GM18498 (cell line): ENCODE data around the gene MRGPRF.

Source experiments
- ATAC-seq: cut with Tn5 transposase; IDR thresholded peaks from one replicate; pipeline ENCODE4 v1.9.1; 2021; ENCODE audit warnings: mild to moderate bottlenecking, moderate library complexity; ENCODE audit not compliant: unreplicated experiment

The MRGPRF gene

DNA sequence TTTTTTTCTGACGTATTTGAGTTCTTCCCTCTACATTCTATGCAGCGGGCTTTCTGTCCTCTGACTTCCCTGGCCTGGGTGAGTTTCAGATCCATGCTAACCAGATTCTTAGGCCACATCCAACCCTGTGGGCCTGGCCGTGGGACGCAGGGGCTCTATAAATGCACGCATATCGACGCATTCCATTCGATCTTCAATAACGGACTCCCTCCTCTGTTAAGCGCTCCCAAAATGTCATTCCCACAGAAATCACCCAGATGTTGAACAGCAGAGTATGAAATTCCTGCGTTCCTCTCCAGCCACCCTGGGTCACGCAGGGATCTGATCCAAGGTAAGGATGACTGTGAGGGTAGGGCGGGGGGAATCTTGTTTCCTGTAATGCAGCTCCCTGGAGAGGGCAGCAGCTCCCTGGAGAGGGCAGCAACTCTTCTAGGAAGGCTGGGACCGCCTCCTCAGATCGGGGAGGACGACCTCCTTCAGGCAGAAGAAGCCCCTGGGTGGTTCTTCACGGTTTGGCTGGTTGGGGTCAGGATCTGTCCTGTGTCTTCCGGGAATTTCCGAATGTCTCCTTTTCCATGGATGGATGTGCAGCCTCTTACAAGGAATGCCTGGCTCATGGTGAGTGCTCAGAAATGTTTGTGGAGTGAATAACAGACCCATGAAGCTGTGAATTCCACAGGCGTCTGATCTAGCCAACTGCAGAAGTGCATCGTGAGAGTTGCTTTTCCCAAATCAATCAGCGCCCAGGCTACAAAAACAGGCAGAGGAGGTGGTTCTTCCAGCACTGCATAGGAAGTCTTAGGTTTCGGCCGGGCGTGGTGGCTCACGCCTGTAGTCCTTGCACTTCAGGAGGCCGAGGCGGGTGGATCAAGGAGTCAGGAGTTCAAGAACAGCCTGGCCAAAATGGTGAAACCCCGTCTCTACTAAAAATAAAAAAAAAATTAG is 44.5 kb downstream of the MRGPRF start:
- ATAC-seq = no peak

DNA sequence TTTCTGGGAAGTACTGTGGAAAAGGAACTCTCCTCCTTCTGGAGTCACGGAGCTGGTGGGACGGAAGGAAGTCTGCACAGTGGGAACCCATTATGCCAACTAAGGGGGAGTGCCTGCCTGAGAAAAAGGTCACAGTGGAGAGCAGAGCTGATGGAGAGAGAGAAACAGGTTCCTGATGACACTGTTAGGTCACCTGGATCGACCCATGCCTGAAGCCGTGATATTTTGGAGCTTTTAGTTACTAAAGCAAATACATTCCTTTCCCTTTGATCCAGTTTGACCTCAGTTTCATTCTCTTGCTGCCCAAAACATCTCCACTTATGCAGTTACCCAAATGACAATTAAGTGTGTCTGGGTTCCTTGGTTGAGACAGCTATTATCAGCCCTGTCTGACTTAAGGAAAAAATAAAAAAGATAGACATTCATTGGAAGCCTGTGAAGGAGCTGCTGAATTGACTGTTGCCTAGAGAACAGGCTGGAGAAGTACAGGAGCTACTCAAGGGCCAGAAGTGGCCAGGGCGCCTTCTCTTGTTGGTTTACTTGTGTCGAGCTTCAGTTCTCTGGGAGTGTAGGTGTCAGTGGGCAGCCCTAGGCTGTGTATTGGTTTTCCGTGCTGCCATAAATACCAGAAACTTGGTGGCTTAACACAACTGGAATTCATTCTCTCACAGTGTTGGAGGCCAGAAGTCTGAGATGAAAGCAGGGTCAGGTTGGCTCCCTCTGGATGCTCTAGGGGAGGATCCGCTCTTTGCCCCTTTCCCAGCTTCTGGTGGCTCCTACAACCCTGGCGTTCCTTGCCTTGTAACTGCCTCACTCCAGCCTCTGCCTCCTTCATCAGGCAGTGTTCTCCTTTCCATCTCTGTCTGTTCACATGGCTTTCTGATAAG is 45.9 kb downstream of the MRGPRF start:
- ATAC-seq = no peak

DNA sequence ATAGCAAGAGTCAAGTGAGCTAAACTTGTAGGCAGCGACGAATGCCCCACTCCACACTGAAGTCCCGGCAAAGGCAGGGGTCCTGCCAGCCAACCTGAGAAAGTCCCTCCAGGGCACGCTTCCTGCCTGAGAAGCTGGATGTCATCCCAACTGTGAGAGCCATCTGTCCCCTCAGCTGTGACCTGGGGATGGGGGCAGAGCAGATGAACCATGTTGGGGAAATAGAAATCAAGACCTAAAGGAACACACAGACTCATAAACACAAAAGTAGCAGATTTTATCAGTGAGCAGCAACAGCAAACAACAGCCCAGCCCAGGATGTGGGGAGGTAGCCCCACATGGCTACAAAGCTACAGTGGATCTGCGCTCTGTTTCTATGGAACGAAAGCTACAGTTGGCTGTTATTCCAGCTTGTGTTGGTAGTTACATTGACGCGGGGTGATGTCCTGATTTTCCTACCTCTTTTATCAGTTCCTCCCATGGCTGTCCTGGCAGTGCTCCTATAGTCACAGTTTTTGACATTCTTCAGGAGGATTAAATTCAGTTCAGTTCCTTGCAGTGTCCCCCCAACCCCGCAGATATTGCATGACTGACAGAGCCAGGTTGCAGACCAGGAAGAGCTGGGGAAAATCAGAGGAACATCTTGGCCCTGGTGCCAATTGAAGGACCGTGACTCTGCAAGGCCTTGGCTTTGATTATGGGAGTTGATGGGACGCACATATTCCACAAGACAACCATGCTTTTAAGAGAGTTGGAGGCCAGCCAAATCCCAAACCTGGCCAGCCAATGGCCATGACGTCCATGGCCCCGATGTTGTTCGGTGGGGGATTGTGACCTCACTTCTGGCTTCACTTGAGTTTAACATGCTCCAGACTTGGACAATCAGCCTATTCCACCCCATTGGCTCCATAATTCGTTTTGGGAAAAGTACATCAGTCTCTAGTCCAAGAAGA is 46.9 kb downstream of the MRGPRF start:
- no peak for ATAC-seq

DNA sequence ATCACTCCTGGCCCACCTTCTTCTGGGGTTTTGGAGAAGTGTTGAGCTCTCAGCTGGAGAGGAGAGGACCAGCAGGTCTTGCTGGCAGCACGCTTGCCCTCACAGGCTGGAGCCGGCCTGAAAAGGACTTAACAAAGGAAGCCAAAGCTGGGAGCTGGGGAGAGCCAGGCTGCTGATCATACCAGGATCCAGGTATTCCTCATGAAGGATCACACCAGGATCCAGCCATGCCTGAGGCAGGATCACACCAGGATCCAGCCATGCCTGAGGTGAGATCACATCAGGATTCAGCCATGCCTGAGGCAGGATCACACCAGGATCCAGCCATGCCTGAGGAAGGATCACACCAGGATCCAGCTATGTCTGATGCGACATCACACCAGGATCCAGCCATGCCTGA is 49.3 kb downstream of the MRGPRF start:
- no peak for ATAC-seq

DNA sequence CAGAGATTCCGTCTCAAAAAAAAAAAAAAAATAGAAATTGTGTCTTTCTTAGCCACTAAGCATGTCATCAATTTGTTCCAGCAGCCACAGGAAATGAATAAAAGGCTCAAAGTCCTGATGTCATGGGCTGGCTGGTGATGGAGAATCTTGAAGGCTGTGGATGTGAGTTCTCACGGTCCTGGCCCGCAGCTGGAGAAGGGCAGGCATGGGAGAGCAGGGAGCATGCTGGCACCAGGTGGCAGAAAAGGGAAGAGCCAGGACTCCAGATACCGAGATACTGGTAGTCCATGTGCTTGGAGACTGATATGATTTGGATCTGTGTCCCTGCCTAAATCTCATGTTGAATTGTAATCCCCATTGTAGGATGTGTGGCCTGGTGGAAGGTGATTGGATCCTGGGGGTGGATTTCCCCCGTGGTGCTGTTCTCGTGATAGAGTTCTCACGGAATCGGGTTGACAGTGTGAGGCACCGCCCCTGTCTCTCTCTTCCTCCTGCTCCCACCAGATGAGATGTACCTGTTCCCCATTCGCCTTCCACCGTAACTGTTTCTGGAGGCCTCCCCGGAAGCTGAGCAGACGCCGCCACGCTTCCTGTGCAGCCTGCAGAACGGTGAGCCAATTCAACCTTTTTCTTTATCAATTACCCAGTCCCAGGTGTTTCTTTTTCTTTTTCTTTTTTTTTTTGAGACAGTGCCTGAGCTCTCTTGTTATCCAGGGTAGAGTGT is 50.4 kb downstream of the MRGPRF start:
- no peak for ATAC-seq

DNA sequence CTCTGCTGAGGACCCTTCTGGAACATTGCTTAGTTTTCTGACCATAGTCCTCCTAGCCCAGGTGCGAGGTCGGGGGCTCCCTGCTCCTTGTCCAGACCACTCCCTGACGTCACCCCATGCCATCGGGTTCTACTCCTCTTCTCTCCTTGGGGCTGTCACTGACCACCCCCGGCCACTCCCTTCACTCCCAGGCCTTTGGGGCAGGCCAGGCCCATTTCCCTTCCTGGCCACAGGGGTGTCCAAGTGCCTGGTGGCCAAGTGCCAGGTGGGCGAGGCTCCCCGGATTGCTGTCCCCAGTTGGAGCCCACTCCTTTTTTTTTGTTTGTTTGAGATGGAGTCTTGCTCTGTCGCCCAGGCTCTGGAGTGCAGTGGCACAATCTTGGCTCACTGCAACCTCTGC is 51.8 kb downstream of the MRGPRF start:
- ATAC-seq = no peak

DNA sequence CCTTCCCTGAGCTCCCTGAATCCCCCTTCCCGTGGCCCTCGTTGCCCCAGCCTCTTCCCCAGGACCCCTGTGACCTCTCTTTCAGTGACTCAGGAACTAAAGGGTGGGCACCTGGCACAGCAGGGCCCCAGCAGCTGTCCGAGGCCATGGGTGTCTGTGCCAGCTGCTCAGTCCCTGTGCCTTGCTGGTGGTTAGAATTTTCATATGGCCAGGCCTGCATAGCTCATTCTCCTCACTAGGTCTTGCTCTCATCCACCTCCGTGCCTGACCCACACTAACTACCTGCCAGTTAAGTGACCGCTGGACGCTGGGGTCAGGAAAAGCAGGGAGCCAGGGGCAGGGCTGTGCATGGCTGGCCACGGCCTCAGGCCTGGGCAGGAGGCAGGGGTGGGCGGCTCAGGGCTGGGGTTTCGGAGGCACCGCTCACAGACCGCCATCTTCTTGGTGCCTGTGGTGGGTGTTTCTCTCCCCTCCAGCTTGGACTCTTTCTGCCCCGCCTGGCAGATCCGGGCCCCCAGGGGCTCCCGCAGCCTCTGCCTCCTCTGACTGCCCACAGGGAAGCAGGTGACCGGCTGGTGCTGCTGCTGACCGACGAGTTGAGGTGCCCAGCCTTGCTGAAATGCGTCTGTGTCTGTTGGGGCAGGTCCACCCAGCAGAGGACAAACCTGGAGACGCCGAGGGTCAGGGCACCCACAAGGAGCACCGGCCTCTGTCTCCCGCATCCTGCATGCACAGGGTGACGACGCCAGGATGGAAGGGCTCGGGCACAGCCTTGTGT is 52.6 kb downstream of the MRGPRF start:
- ATAC-seq = no peak

DNA sequence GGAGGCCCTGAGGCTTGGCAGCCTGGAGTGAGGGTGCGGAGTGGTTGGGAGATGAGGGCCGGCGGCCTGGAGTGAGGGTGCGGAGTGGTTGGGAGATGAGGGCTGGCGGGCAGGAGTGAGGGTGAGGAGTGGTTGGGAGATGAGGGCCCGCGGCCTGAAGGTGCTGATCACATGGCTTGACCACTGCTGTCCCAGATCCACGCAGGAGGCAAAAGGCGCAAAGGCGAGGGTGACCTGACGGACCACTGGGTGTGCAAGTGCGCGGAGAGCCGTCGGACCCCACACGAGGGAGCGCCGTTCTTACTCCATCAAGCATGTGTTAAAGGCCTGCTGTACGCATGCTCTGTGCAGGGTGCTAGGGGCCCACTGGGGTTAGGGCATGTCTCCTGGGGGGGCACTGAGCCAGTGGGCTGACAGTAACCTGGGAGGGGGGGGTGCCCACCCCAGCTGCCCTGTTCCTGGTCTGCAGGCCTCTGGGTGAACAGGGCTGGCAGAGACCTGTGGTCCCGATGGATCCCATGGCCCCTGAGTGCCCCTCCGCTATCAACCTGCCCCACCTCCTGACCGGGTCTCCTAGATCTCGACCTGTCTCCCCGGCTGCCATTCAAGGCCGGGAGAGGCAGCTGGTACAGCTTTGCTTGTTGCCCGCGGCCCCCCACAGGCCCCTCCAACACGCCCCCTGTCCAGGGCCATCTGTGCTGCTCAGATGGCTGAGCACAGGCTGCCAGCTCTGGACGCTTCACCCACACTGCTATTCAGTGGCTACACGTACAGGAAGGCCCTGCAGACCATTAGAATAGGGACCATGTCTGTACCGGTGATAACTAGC is 53.4 kb downstream of the MRGPRF start:
- ATAC-seq = no peak

DNA sequence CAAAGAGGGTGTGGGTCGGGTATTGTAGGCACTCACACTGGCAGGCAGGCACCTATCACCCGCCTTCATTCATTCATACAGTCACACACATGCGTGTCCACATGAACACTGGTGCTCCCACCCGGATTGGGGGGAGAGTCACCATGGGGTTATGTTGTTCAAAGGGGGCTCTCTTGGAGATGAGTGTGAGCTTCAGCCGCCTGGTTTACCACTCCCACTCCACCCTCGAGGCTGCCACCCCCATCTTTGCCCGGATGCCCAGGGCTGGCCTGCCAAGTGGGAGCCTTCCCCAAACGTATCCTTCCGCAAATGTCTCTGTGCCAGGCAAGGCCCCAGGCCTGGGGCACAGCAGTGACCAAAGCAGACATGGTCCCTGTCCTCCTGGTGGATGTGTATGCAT is 54.8 kb downstream of the MRGPRF start:
- no peak for ATAC-seq

DNA sequence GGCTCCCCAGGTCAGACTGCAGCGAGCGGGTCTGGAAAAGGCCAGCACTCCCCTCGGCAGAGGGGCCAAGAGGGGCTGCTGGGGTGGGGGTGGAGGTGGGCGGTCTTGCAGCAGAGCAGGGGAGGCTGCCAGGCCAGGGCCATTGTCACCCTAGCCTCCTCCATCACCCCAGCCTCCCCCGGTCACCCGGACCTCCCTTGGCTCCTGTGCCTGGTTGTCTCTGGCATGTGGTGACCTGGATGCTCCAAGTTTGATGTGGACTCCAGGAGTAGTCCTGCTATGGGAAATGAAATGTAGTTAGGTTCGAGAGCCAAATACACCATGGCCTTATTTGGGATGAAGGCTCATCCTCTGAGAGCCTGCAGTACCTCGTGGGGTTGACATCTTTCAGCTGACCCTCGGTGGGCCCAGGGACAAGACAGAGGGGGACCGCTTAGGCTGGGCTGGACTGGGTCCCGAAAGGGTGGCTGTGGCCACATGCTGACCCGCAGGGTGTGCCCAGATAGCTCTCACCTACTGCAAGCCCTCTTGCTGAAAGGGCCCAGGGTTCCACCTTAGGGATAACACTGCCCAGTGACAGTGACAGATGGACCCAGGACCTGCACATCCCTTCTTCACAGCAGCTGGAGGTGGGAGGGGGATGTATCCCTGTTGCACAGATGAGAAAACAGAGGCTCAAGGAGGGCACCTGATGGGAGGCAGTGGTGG is 56.3 kb downstream of the MRGPRF start:
- ATAC-seq = no peak

DNA sequence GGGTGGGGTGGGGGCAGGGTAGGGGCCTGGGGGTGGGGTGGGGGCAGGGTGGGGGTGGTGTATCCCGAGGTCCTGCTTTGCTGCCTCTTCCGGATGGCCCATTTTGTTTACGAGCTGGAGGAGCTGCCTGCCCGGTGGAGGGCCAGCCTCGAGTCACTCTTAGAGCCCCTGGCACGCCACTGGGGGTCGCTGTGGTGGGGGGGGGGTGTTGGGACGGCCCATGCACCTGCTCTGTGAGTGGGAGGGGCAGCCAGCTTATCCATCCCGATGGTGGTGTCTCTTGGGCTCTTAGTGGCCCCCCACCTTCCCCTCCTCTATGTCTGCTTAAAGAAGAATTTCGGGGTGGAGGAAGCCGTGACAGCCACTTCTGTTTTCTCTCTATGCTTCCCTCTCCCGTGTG is 56.9 kb downstream of the MRGPRF start:
- no peak for ATAC-seq

DNA sequence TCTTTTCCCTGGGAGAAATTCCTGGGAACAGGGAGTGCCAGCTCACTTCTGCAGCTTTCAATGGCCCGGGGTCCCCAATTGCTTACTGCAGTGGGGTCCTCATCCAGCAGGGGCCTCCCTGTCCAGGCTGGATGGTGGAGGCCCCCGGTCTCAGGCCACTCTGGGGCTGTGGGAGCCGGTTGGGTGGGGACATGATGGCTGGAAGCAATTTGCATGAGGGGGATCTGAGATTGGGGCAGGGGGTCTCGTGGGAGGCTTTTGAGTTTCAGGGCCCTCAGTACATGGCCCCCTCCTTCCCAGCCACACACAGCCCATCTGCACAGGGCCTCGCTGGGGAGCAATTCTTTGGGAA is 57.5 kb downstream of the MRGPRF start:
- no peak for ATAC-seq

DNA sequence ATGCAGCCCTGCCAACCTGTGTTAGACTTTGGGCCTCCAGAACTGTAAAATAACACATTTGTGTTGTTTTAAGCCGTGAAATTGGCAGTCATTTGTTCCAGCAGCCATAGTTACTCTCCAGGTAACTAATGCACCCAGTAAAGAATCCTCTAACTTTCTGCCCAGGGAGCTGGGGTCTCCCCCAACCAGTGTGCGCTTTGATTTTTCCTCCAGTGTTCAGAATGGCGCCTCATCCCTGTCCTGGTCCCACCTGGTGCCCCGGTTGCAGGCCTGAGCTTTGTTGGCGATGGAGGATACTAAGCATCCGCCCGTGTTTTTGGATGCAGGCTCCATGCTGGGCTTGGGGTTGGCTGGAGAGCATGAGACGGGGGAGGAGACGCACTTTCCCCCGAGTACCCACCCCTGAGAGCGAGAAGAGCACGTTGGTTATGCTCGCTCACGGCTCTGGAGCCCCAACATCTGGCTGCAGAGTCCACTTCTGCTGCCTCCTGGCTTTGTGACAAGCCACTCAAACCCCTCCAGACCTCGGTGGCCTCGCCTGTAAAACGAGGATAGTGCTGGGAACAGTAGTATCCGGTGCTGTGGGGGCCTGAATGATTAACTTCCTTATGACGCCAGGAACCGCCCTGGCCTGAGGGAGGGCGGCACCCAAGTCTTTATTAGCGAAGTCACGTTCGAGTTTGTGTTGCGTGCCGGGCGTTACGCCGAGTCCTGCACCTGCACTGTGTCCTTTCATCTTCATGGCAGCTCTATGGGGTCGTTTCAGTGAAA is 58.0 kb downstream of the MRGPRF start:
- no peak for ATAC-seq
